HepG2 (cell line): ENCODE measurements around the gene NEURL2. TPM values are rescaled to one million over a fixed set of nuclear protein-coding genes. Genes with fewer than 3 reads are reported as not detected.

Experiments
- BCL3 ChIP-seq: sonication (generic); formaldehyde crosslinking; IDR thresholded peaks from 2 replicates; pipeline ENCODE4 v1.5.1; 2020; ENCODE audit warnings: mild to moderate bottlenecking, missing genetic modification reagents, moderate library complexity
- CREM ChIP-seq, 2 experiments: sonication (generic) in 1 of 2; formaldehyde crosslinking in 1 of 2; IDR thresholded peaks; 2 replicates each; pipeline versions ENCODE4 v1.4.0 to v1.6.1; 2016 to 2020; ENCODE audit warnings: antibody characterized with exemption in 1 of 2, mild to moderate bottlenecking in 1 of 2, missing genetic modification reagents in 1 of 2
- DPF2 ChIP-seq: sonication (generic); formaldehyde crosslinking; IDR thresholded peaks from 2 replicates; pipeline ENCODE4 v1.4.0; 2020; ENCODE audit warnings: mild to moderate bottlenecking, low read depth, missing genetic modification reagents, borderline replicate concordance
- FOXC1 ChIP-seq: sonication (generic); formaldehyde crosslinking; IDR thresholded peaks from 2 replicates; pipeline ENCODE4 v1.8.0; 2022; ENCODE audit warnings: mild to moderate bottlenecking, missing genetic modification reagents, borderline replicate concordance
- IKZF1 ChIP-seq: fragments of 450-650 bp; IDR thresholded peaks from 2 replicates; pipeline ENCODE4 v1.7.1; 2016
- ISX ChIP-seq: sonication (generic); formaldehyde crosslinking; conservative IDR thresholded peaks from 2 replicates; pipeline ENCODE4 v1.5.0; 2020; ENCODE audit warnings: missing genetic modification reagents
- MXD3 ChIP-seq: IDR thresholded peaks from 2 replicates; pipeline ENCODE4 v1.6.1; 2016; ENCODE audit warnings: mild to moderate bottlenecking, missing biosample characterization, missing genetic modification reagents
- NFKBIZ ChIP-seq: IDR thresholded peaks from 2 replicates; pipeline ENCODE4 v1.6.1; 2018; ENCODE audit warnings: missing genetic modification reagents, missing compliant biosample characterization
- SP2 ChIP-seq: sonication (generic); formaldehyde crosslinking; IDR thresholded peaks from 2 replicates; pipeline ENCODE4 v1.5.1; 2020; ENCODE audit warnings: mild to moderate bottlenecking, missing genetic modification reagents
- ZBTB33 ChIP-seq: sonication (generic); formaldehyde crosslinking; IDR thresholded peaks from 2 replicates; pipeline ENCODE4 v1.4.0; 2020; ENCODE audit warnings: missing genetic modification reagents
- ZNF124 ChIP-seq: sonication (generic); formaldehyde crosslinking; IDR thresholded peaks from 2 replicates; pipeline ENCODE4 v1.4.0; 2020; ENCODE audit warnings: missing genetic modification reagents
- ZNF263 ChIP-seq: sonication (generic); formaldehyde crosslinking; IDR thresholded peaks from 2 replicates; pipeline ENCODE4 v1.4.0; 2020; ENCODE audit warnings: missing genetic modification reagents
- ZNF274 ChIP-seq: sonication (generic); formaldehyde crosslinking; IDR thresholded peaks from 2 replicates; pipeline ENCODE4 v1.5.1; 2020; ENCODE audit warnings: mild to moderate bottlenecking, missing genetic modification reagents
- ZNF605 ChIP-seq: sonication (generic); formaldehyde crosslinking; IDR thresholded peaks from 2 replicates; pipeline ENCODE4 v1.8.0; 2022; ENCODE audit warnings: mild to moderate bottlenecking, missing genetic modification reagents
- ZSCAN31 ChIP-seq: sonication (generic); formaldehyde crosslinking; IDR thresholded peaks from 2 replicates; pipeline ENCODE4 v1.5.0; 2020; ENCODE audit warnings: low read depth, mild to moderate bottlenecking, missing genetic modification reagents
- polyA plus RNA-seq, 8 experiments: library from polyadenylated mRNA; depleted of rRNA in 3 of 8; stranded (reverse) in 7 of 8; unstranded in 1 of 8; fragments of >200 nt; fragmentation: Illumina TruSeq in 4 of 8; extraction: Trizol in 4 of 8; gene quantifications; 2 replicates each; pipeline versions ENCODE4 v1.2.1 to v1.2.3, GENCODE V29; 2011 to 2016; ENCODE audit warnings: low read depth in 4 of 8, missing spikeins in 1 of 8, mixed read lengths in 1 of 8; ENCODE audit not compliant: insufficient read depth in 1 of 8
- total RNA-seq, 5 experiments: library from RNA; depleted of rRNA; stranded (reverse); fragments of >200 nt; fragmentation: Illumina TruSeq; extraction: Trizol; gene quantifications; 2 replicates each; pipeline ENCODE4 v1.2.3, GENCODE V29; 2016; ENCODE audit warnings: low read depth in 1 of 5
- TF ChIP-seq, protein P1 (sequence below): sonication (generic); formaldehyde crosslinking; IDR thresholded peaks from 2 replicates; pipeline ENCODE4 v1.5.0; 2020; ENCODE audit warnings: mild to moderate bottlenecking, missing genetic modification reagents, borderline replicate concordance

The NEURL2 gene
- total and polyA plus RNA-seq, 2 of the 13 experiments (the other 11 are each of a cell fraction or from before 2014, with no cell fraction given) = 7.2 to 9.7 TPM

DNA sequence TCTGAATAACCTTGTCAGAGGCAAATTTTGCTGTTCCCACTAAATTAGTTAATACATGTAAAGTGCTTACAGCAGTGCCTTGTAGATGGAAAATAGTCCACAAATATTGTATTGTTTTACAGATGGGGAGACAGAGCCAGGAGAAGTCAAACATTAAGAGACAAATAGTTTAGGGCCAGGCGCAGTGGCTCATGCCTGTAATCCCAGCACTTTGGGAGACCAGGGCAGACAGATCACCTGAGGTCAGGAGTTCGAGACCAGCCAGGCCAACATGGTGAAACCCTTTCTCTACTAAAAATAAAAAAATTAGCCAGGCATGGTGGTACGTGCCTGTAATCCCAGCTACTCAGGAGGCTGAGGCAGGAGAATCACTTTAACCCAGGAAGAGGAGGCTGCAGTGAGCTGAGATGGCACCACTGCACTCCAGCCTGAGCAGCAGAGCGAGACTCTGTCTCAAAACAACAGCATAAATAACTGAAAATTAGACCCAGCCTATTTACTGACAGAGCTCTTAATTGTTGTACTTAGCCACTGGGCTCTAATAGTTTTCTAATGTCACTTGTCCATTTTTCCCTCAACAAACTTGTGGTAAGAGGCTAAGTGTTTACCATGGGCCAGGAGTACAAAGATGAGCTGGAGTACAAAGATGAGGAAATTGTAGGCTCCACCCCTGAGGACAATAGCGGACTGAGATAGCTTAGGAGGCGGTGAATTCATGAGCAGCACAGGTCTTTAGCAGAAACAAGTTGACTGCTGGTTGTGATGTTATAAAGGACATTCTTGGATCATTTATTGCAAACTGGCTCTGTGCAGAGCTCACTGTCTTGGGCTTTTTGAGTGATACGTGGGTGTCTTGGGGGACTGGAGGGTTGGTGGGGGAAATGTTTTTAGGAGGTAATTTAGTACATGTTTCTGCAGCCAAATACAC lies 27.2 kb downstream of the NEURL2 start (continued):
- TF ChIP-seq, protein P1, sequence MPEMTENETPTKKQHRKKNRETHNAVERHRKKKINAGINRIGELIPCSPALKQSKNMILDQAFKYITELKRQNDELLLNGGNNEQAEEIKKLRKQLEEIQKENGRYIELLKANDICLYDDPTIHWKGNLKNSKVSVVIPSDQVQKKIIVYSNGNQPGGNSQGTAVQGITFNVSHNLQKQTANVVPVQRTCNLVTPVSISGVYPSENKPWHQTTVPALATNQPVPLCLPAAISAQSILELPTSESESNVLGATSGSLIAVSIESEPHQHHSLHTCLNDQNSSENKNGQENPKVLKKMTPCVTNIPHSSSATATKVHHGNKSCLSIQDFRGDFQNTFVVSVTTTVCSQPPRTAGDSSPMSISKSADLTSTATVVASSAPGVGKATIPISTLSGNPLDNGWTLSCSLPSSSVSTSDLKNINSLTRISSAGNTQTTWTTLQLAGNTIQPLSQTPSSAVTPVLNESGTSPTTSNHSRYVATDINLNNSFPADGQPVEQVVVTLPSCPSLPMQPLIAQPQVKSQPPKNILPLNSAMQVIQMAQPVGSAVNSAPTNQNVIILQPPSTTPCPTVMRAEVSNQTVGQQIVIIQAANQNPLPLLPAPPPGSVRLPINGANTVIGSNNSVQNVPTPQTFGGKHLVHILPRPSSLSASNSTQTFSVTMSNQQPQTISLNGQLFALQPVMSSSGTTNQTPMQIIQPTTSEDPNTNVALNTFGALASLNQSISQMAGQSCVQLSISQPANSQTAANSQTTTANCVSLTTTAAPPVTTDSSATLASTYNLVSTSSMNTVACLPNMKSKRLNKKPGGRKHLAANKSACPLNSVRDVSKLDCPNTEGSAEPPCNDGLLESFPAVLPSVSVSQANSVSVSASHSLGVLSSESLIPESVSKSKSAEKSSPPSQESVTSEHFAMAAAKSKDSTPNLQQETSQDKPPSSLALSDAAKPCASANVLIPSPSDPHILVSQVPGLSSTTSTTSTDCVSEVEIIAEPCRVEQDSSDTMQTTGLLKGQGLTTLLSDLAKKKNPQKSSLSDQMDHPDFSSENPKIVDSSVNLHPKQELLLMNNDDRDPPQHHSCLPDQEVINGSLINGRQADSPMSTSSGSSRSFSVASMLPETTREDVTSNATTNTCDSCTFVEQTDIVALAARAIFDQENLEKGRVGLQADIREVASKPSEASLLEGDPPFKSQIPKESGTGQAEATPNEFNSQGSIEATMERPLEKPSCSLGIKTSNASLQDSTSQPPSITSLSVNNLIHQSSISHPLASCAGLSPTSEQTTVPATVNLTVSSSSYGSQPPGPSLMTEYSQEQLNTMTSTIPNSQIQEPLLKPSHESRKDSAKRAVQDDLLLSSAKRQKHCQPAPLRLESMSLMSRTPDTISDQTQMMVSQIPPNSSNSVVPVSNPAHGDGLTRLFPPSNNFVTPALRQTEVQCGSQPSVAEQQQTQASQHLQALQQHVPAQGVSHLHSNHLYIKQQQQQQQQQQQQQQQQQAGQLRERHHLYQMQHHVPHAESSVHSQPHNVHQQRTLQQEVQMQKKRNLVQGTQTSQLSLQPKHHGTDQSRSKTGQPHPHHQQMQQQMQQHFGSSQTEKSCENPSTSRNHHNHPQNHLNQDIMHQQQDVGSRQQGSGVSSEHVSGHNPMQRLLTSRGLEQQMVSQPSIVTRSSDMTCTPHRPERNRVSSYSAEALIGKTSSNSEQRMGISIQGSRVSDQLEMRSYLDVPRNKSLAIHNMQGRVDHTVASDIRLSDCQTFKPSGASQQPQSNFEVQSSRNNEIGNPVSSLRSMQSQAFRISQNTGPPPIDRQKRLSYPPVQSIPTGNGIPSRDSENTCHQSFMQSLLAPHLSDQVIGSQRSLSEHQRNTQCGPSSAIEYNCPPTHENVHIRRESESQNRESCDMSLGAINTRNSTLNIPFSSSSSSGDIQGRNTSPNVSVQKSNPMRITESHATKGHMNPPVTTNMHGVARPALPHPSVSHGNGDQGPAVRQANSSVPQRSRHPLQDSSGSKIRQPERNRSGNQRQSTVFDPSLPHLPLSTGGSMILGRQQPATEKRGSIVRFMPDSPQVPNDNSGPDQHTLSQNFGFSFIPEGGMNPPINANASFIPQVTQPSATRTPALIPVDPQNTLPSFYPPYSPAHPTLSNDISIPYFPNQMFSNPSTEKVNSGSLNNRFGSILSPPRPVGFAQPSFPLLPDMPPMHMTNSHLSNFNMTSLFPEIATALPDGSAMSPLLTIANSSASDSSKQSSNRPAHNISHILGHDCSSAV (CRISPR knock-in tag) = no peak
- TF ChIP-seq FOXC1 (no peak; the same call in 1 of the 2 replicates), SP2 (CRISPR knock-in tag) (no peak), IKZF1 (no peak), ZNF274 (CRISPR knock-in tag) (no peak), ISX (CRISPR knock-in tag) (no peak), ZNF263 (CRISPR knock-in tag) (no peak), NFKBIZ (no peak), DPF2 (CRISPR knock-in tag) (no peak; the same call in 1 of the 2 replicates), ZNF124 (CRISPR knock-in tag) (peak; percentile 80), BCL3 (CRISPR knock-in tag) (no peak), MXD3 (CRISPR knock-in tag) (no peak), ZBTB33 (CRISPR knock-in tag) (no peak), CREM (IDR thresholded peaks at IDR 0.05) (peak; percentile 37; the same call in 1 of the 2 replicates), CREM (CRISPR knock-in tag; IDR thresholded peaks at IDR 0.05) (no peak), ZNF605 (0 out of 2 replicates have a peak, but pooled peaks have one; percentile 52), ZSCAN31 (0 out of 2 replicates have a peak, but pooled peaks have one; percentile 30)
